A549 (cell line): ENCODE results near the gene CCDC9. TPM values are rescaled to one million over a fixed set of nuclear protein-coding genes. Genes with fewer than 3 reads are reported as not detected.

Experiments used
- ATAC-seq, 2 experiments: fragments of 200-7000 bp in 1 of 2; fragments of >200 bp in 1 of 2; cut with Nextera tagmentation in 1 of 2; cut with Tn5 transposase in 1 of 2; 3 replicates each; pipeline versions ENCODE4 v1.8.0 to v1.9.1; 2018 to 2020; ENCODE audit warnings: mild to moderate bottlenecking in 1 of 2, moderate library complexity in 1 of 2
- CTCF ChIA-PET: fragments of 300-600 bp; sonication (Branson Sonifier 250); formaldehyde crosslinking; extraction: SDS; loops from one replicate; lab custom pipeline; 2021; ENCODE audit warnings: antibody characterized with exemption, inconsistent platforms; lab: Yijun Ruan, JAX
- POLR2A ChIA-PET: fragments of 350-600 bp; formaldehyde crosslinking; extraction: SDS; loops from one replicate; lab custom pipeline; 2021; ENCODE audit warnings: antibody characterized with exemption, inconsistent platforms; lab: Yijun Ruan, JAX
- DNase-seq, 2 experiments: peaks; one replicate each; pipeline versions ENCODE4 v3.0.0 to v3.0.0-alpha.2; 2011 to 2016; ENCODE audit warnings: low read depth in 1 of 2, low spot score in 1 of 2
- FAIRE-seq: peaks from 2 replicates; lab custom pipeline; 2011; peaks lifted over from hg19 to GRCh38; lab: Jason Lieb, UNC
- H3K27ac ChIP-seq, 2 experiments: fragments of >200 bp; sonication (Bioruptor Twin); formaldehyde crosslinking; 3 replicates each; pipeline ENCODE4 v1.5.1; 2016 to 2017
- H3K4me1 ChIP-seq: fragments of >200 bp; sonication (Bioruptor Twin); formaldehyde crosslinking; 3 replicates; pipeline ENCODE4 v1.6.1; 2016
- H3K4me2 ChIP-seq: fragments of >200 bp; sonication (Bioruptor Twin); formaldehyde crosslinking; 3 replicates; pipeline ENCODE4 v1.6.1; 2016
- H3K4me3 ChIP-seq: fragments of >200 bp; sonication (Bioruptor Twin); formaldehyde crosslinking; 3 replicates; pipeline ENCODE4 v1.5.1; 2016
- H3K9me3 ChIP-seq: fragments of >200 bp; sonication (Bioruptor Twin); formaldehyde crosslinking; 3 replicates; pipeline ENCODE4 v1.6.1; 2016
- BCL3 ChIP-seq: fragments of >200 bp; sonication (Bioruptor Twin); formaldehyde crosslinking; IDR thresholded peaks from 3 replicates; pipeline ENCODE4 v1.6.1; 2016
- CBX2 ChIP-seq: fragments of 200-600 bp; sonication (generic); IDR thresholded peaks from 2 replicates; pipeline ENCODE4 v1.6.1; 2016; ENCODE audit warnings: low read depth, mild to moderate bottlenecking, borderline replicate concordance
- CBX8 ChIP-seq: fragments of 200-600 bp; sonication (generic); IDR thresholded peaks from 2 replicates; pipeline ENCODE4 v1.6.1; 2016
- CEBPB ChIP-seq, 2 experiments: fragments of >200 bp in 1 of 2; sonication (Bioruptor Twin) in 1 of 2; formaldehyde crosslinking in 1 of 2; IDR thresholded peaks; 2 replicates each; pipeline ENCODE4 v1.6.1; 2012 to 2016
- CHD2 ChIP-seq: fragments of 150-350 bp; IDR thresholded peaks from 2 replicates; pipeline ENCODE4 v1.6.1; 2014; ENCODE audit warnings: low read length; ENCODE audit not compliant: partially characterized antibody
- CHD4 ChIP-seq: fragments of 200-600 bp; sonication (generic); IDR thresholded peaks from 2 replicates; pipeline ENCODE4 v1.6.1; 2016; ENCODE audit warnings: antibody characterized with exemption, mild to moderate bottlenecking, borderline replicate concordance
- EP300 ChIP-seq, 2 experiments: fragments of >200 bp; sonication (Bioruptor Twin); formaldehyde crosslinking; IDR thresholded peaks; 2 replicates in 1 of 2; 3 replicates in 1 of 2; pipeline ENCODE4 v1.6.1; 2016 to 2017
- ESRRA ChIP-seq: fragments of 150-350 bp; IDR thresholded peaks from 2 replicates; pipeline ENCODE4 v1.6.1; 2014; ENCODE audit warnings: mild to moderate bottlenecking, low read length, borderline replicate concordance
- FOSB ChIP-seq: fragments of 250-450 bp; sonication (Bioruptor Pico); IDR thresholded peaks from 2 replicates; pipeline ENCODE4 v1.5.0; 2020; ENCODE audit warnings: mild to moderate bottlenecking, moderate library complexity
- FOXS1 ChIP-seq: fragments of 250-450 bp; sonication (Bioruptor Pico); IDR thresholded peaks from 2 replicates; pipeline ENCODE4 v1.5.0; 2020; ENCODE audit warnings: mild to moderate bottlenecking, moderate library complexity
- HOXA7 ChIP-seq: fragments of 250-450 bp; sonication (Bioruptor Pico); IDR thresholded peaks from 2 replicates; pipeline ENCODE4 v1.5.0; 2020; ENCODE audit warnings: mild to moderate bottlenecking, moderate library complexity
- HOXB13 ChIP-seq: fragments of 250-450 bp; sonication (Bioruptor Pico); IDR thresholded peaks from 2 replicates; pipeline ENCODE4 v1.5.0; 2020; ENCODE audit warnings: low read depth, mild to moderate bottlenecking, moderate library complexity
- JUNB ChIP-seq: fragments of >200 bp; sonication (Bioruptor Twin); formaldehyde crosslinking; IDR thresholded peaks from 2 replicates; pipeline ENCODE4 v1.6.1; 2016
- KDM1A ChIP-seq: fragments of 200-600 bp; sonication (generic); IDR thresholded peaks from 2 replicates; pipeline ENCODE4 v1.6.1; 2016; ENCODE audit warnings: low read depth, mild to moderate bottlenecking
- KDM5A ChIP-seq: fragments of 200-600 bp; sonication (generic); IDR thresholded peaks from 2 replicates; pipeline ENCODE4 v1.6.1; 2016; ENCODE audit warnings: antibody characterized with exemption, mild to moderate bottlenecking
- MAFK ChIP-seq: fragments of 450-650 bp; IDR thresholded peaks from 2 replicates; pipeline ENCODE4 v1.6.1; 2014; ENCODE audit not compliant: partially characterized antibody
- MAX ChIP-seq: IDR thresholded peaks from 2 replicates; pipeline ENCODE4 v1.6.1; 2012
- MAZ ChIP-seq: fragments of 150-350 bp; IDR thresholded peaks from 2 replicates; pipeline ENCODE4 v1.6.1; 2014; ENCODE audit warnings: antibody characterized with exemption, low read depth, low read length, borderline replicate concordance
- NPAS2 ChIP-seq: fragments of 250-450 bp; sonication (Bioruptor Pico); IDR thresholded peaks from 2 replicates; pipeline ENCODE4 v1.8.0; 2022; ENCODE audit warnings: mild to moderate bottlenecking, moderate library complexity, borderline replicate concordance
- PHF8 ChIP-seq: fragments of 200-600 bp; sonication (generic); IDR thresholded peaks from 2 replicates; pipeline ENCODE4 v1.6.1; 2016; ENCODE audit warnings: low read depth, mild to moderate bottlenecking, antibody characterized with exemption, moderate library complexity, borderline replicate concordance
- POLR2A ChIP-seq: IDR thresholded peaks from 2 replicates; pipeline ENCODE4 v1.6.1; 2012; ENCODE audit warnings: mild to moderate bottlenecking, low read length
- POLR2AphosphoS2 ChIP-seq: conservative IDR thresholded peaks from 2 replicates; pipeline ENCODE4 v1.6.1; 2012; ENCODE audit warnings: low read length, improper control_type of control experiment, inconsistent platforms
- RAD21 ChIP-seq, 2 experiments: fragments of >200 bp in 1 of 2; sonication (Bioruptor Twin) in 1 of 2; formaldehyde crosslinking in 1 of 2; IDR thresholded peaks in 1 of 2; conservative IDR thresholded peaks in 1 of 2; 2 replicates in 1 of 2; 3 replicates in 1 of 2; pipeline ENCODE4 v1.6.1; 2012 to 2018; ENCODE audit warnings: inconsistent platforms in 1 of 2
- RARB ChIP-seq: fragments of 250-450 bp; sonication (Bioruptor Pico); IDR thresholded peaks from 2 replicates; pipeline ENCODE4 v1.8.0; 2021; ENCODE audit warnings: mild to moderate bottlenecking, moderate library complexity
- RCOR1 ChIP-seq: fragments of 150-350 bp; IDR thresholded peaks from 2 replicates; pipeline ENCODE4 v1.6.1; 2014; ENCODE audit warnings: antibody characterized with exemption, low read length, low read depth
- RNF2 ChIP-seq: fragments of 200-600 bp; sonication (generic); IDR thresholded peaks from 2 replicates; pipeline ENCODE4 v1.6.1; 2016; ENCODE audit warnings: low read depth, mild to moderate bottlenecking, antibody characterized with exemption, moderate library complexity, borderline replicate concordance
- ZC3H11A ChIP-seq: fragments of 450-650 bp; IDR thresholded peaks from 2 replicates; pipeline ENCODE4 v1.6.1; 2014; ENCODE audit warnings: antibody characterized with exemption, mild to moderate bottlenecking
- ZFP36 ChIP-seq: fragments of 450-650 bp; IDR thresholded peaks from 2 replicates; pipeline ENCODE4 v1.6.1; 2014; ENCODE audit warnings: borderline replicate concordance; ENCODE audit not compliant: partially characterized antibody
- ZSCAN20 ChIP-seq: fragments of 250-450 bp; sonication (Bioruptor Pico); IDR thresholded peaks from 2 replicates; pipeline ENCODE4 v1.8.0; 2022; ENCODE audit warnings: mild to moderate bottlenecking, moderate library complexity
- WGBS: methylation state at CpG from one replicate; pipeline ENCODE4 v1.1.6; 2017; ENCODE audit errors: missing lambda C conversion rate; 5-methylcytosine and 5-hydroxymethylcytosine counted together
- polyA plus RNA-seq, 4 experiments: library from polyadenylated mRNA; depleted of rRNA in 3 of 4; stranded (reverse); fragments of >200 nt; fragmentation: RNase III in 1 of 4; extraction: RNeasy Plus Mini Kit Qiagen cat#74134 plus additional on column Dnase treatment in 1 of 4; gene quantifications; 2 replicates in 3 of 4; 3 replicates in 1 of 4; pipeline ENCODE4 v1.2.3, GENCODE V29; 2011 to 2017
- TF ChIP-seq, protein P1 (sequence below): fragments of >200 bp; sonication (Bioruptor Twin); formaldehyde crosslinking; IDR thresholded peaks from 3 replicates; pipeline ENCODE4 v1.5.1; 2016
- TF ChIP-seq, protein P2 (sequence below): fragments of 250-450 bp; sonication (Bioruptor Pico); IDR thresholded peaks from 2 replicates; pipeline ENCODE4 v1.5.0; 2021; ENCODE audit warnings: mild to moderate bottlenecking, moderate library complexity, borderline replicate concordance

The CCDC9 gene
- polyA plus RNA-seq, 2 of the 4 experiments (the other 2 are of a cell fraction) = 9.4 to 24.6 TPM

DNA sequence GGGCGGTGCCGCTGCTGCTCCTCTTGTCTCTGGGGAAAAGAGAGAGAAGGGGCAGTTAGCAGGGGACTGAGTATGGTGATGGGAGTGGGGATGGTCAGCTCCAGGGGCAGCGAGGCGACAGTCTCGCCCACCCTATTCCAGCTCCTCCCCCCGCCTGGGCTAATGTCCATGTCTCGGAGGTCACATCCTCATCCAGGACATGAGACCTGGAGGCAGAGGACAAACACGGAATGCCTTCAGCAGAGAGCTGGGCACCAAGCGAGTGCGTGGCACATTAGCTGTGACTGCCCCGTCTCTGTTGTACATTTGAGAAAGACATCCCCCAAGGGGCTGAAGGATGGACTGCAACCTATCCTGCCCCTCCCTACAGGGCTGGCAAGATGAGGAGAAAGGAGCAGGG, 34.4 kb upstream of the CCDC9 start:
- no peak for ATAC-seq
- TF ChIP-seq POLR2AphosphoS2 (peak; percentile 73; the same call in 1 of the 2 replicates), FOXS1 (no peak)
- TF ChIP-seq, all 56 proteins: peak for 1
- Histone ChIP-seq H3K4me3 (no peak overlapping the region), H3K9me3 (no peaks in the 10 kb centered on the region), H3K27ac (peak overlapping the region in 1 of 2 experiments; percentile 43; a peak in 2 of 6 replicates), H3K4me1 (peaks cover 14% of the 10 kb centered on the region), H3K4me2 (no peak overlapping the region)
- DNase-seq (no peak), FAIRE-seq (no peak)
- 91% methylated on average over 11 of the region's 11 CpGs for WGBS
- ChIA-PET CTCF (interaction anchor here (0.6 to 24.7 kb wide), 4 partner anchors 10 to 209 kb away, joined by 3 to 893 read pairs (median 89); partner anchors contain the start of gene CCDC9), POLR2A (interaction anchor here (0.5 kb wide), 1 partner anchor 22 kb away, joined by 3 read pairs; no protein-coding TSS in a partner anchor)

- peak overlapping the region; percentile 97 to 98 for H3K27ac ChIP-seq
- DNase-seq = peak; percentile 89 to 91
- H3K9me3 ChIP-seq = no peaks in the 10 kb centered on the region
- ChIA-PET CTCF (interaction anchor here (0.6 to 24.7 kb wide), 16 partner anchors 9 to 130 kb away, joined by 3 to 893 read pairs (median 4); partner anchors contain the start of gene CCDC9), POLR2A (interaction anchor here (0.5 to 3.7 kb wide), 34 partner anchors 8 to 1339 kb away, joined by 3 to 118 read pairs (median 5); partner anchors contain the start of genes CCDC9, DHX34, INAFM1 and IRF2BP1)
- peaks cover 36% of the 10 kb centered on the region for H3K4me1 ChIP-seq
- peak overlapping the region; percentile 99 for H3K4me2 ChIP-seq
- no peak for FAIRE-seq
- H3K4me3 ChIP-seq = peak overlapping the region; percentile 89
- ATAC-seq = peak; percentile 35 to 70
- WGBS = 4% methylated on average over 36 of the region's 59 CpGs
- TF ChIP-seq FOSB (CRISPR knock-in tag) = no peak
- TF ChIP-seq MAZ = 0 out of 2 replicates have a peak, but pooled peaks have one; percentile 46
- TF ChIP-seq RARB = no peak
- TF ChIP-seq EP300 (IDR thresholded peaks at IDR 0.05) = peak in 1 of 2 experiments; percentile 51; a peak in 1 of 5 replicates
- TF ChIP-seq POLR2A = peak; percentile 100
- TF ChIP-seq MAFK = no peak
- TF ChIP-seq KDM5A = no peak
- no peak for TF ChIP-seq RCOR1
- no peak for TF ChIP-seq CHD4
- no peak for TF ChIP-seq NPAS2 (CRISPR knock-in tag)
- no peak for TF ChIP-seq ESRRA
- no peak for TF ChIP-seq RNF2
- TF ChIP-seq ZFP36 = no peak
- TF ChIP-seq ZC3H11A = no peak
- TF ChIP-seq CEBPB (IDR thresholded peaks at IDR 0.05) = no peak
- TF ChIP-seq HOXA7 (CRISPR knock-in tag) = no peak
- TF ChIP-seq CBX2 = no peak
- TF ChIP-seq, protein P1, sequence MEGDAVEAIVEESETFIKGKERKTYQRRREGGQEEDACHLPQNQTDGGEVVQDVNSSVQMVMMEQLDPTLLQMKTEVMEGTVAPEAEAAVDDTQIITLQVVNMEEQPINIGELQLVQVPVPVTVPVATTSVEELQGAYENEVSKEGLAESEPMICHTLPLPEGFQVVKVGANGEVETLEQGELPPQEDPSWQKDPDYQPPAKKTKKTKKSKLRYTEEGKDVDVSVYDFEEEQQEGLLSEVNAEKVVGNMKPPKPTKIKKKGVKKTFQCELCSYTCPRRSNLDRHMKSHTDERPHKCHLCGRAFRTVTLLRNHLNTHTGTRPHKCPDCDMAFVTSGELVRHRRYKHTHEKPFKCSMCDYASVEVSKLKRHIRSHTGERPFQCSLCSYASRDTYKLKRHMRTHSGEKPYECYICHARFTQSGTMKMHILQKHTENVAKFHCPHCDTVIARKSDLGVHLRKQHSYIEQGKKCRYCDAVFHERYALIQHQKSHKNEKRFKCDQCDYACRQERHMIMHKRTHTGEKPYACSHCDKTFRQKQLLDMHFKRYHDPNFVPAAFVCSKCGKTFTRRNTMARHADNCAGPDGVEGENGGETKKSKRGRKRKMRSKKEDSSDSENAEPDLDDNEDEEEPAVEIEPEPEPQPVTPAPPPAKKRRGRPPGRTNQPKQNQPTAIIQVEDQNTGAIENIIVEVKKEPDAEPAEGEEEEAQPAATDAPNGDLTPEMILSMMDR = peak; percentile 28; the same call in 1 of the 3 replicates
- peak in 1 of 2 experiments; percentile 30; a peak in 1 of 5 replicates for TF ChIP-seq RAD21 (conservative IDR thresholded peaks at IDR 0.05 in 1 of 2, IDR thresholded peaks at IDR 0.05 in 1 of 2)
- TF ChIP-seq HOXB13 = no peak
- peak; percentile 67 for TF ChIP-seq MAX
- no peak; the same call in 1 of the 2 replicates for TF ChIP-seq PHF8
- TF ChIP-seq CHD2 = peak; percentile 71
- TF ChIP-seq JUNB = peak; percentile 62; the same call in 1 of the 2 replicates
- no peak for TF ChIP-seq CBX8
- TF ChIP-seq ZSCAN20 (CRISPR knock-in tag) = 0 out of 2 replicates have a peak, but pooled peaks have one; percentile 24
- no peak for TF ChIP-seq KDM1A
- peak; percentile 100 for TF ChIP-seq BCL3
- TF ChIP-seq, protein P2, sequence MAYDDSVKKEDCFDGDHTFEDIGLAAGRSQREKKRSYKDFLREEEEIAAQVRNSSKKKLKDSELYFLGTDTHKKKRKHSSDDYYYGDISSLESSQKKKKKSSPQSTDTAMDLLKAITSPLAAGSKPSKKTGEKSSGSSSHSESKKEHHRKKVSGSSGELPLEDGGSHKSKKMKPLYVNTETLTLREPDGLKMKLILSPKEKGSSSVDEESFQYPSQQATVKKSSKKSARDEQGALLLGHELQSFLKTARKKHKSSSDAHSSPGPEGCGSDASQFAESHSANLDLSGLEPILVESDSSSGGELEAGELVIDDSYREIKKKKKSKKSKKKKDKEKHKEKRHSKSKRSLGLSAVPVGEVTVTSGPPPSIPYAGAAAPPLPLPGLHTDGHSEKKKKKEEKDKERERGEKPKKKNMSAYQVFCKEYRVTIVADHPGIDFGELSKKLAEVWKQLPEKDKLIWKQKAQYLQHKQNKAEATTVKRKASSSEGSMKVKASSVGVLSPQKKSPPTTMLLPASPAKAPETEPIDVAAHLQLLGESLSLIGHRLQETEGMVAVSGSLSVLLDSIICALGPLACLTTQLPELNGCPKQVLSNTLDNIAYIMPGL (CRISPR knock-in tag) = no peak
Observed at GRCh38 chr19:47225746-47226425, 30.4 kb upstream of the CCDC9 start.
